ENCODE results near the gene COL11A1. TPM values are rescaled to one million over a fixed set of nuclear protein-coding genes. Genes with fewer than 3 reads are reported as not detected.

Gene COL11A1
- polyA plus RNA-seq, 1 donor from 2014 or later = 4.6 TPM

GRCh38 chr1:102872097-102872496, 236.2 kb downstream of the COL11A1 start:
- H3F3A ChIP-seq (ENCODE audit: insufficient read depth, low read length, poor library complexity, severe bottlenecking) = no peaks in the 10 kb centered on the region
- H3K36me3 ChIP-seq (ENCODE audit: insufficient read depth, low read length) = no peaks in the 10 kb centered on the region
- H3K9me2 ChIP-seq (ENCODE audit: insufficient read depth, low read length) = no peaks in the 10 kb centered on the region
- H3K4me2 ChIP-seq (ENCODE audit: low read length) = no peak overlapping the region
- H3K27ac ChIP-seq (ENCODE audit: low read length) = no peak overlapping the region
- no peak overlapping the region for H2AFZ ChIP-seq (ENCODE audit: low read depth, low read length)
- H3K9ac ChIP-seq (ENCODE audit: low read length) = no peak overlapping the region
- H3K9me3 ChIP-seq (ENCODE audit: low read length) = no peaks in the 10 kb centered on the region
- no peaks in the 10 kb centered on the region for H4K20me1 ChIP-seq (ENCODE audit: insufficient read depth)
- no peak for TF ChIP-seq RAD21 (conservative IDR thresholded peaks at IDR 0.05)
- no peak for TF ChIP-seq MXI1 (conservative IDR thresholded peaks at IDR 0.05; ENCODE audit: poor library complexity, severe bottlenecking)
- TF ChIP-seq SMC3 (conservative IDR thresholded peaks at IDR 0.05; ENCODE audit: poor library complexity) = no peak
- no peak for TF ChIP-seq EZH2 (IDR thresholded peaks at IDR 0.05; ENCODE audit: borderline replicate concordance, insufficient read depth, low read length, poor library complexity, severe bottlenecking)
- TF ChIP-seq REST (IDR thresholded peaks at IDR 0.05; ENCODE audit: borderline replicate concordance) = no peak
- no peak for TF ChIP-seq POLR2AphosphoS5 (IDR thresholded peaks at IDR 0.05)
- no peak for TF ChIP-seq CTCF (IDR thresholded peaks at IDR 0.05; ENCODE audit: poor library complexity, severe bottlenecking)
- no peak for TF ChIP-seq EP300 (conservative IDR thresholded peaks at IDR 0.05; ENCODE audit: poor library complexity, severe bottlenecking)
- no peak for TF ChIP-seq TAF1 (IDR thresholded peaks at IDR 0.05; ENCODE audit: low read depth)
- H3K79me2 ChIP-seq (replicated peaks; ENCODE audit: insufficient read depth, low read length) = no peaks in the 10 kb centered on the region
- H3K4me3 ChIP-seq (ENCODE audit: low read length) = no peak overlapping the region
- H3K27me3 ChIP-seq (ENCODE audit: insufficient read depth, low read depth, low read length) = no peaks in the 10 kb centered on the region

GRCh38 chr1:102863704-102864103, 244.6 kb downstream of the COL11A1 start:
- no peaks in the 10 kb centered on the region for H3K36me3 ChIP-seq (ENCODE audit: insufficient read depth, low read length)
- no peaks in the 10 kb centered on the region for H3F3A ChIP-seq (ENCODE audit: insufficient read depth, low read length, poor library complexity, severe bottlenecking)
- no peaks in the 10 kb centered on the region for H3K79me2 ChIP-seq (replicated peaks; ENCODE audit: insufficient read depth, low read length)
- no peak overlapping the region for H3K9ac ChIP-seq (ENCODE audit: low read length)
- TF ChIP-seq SMC3 (conservative IDR thresholded peaks at IDR 0.05; ENCODE audit: poor library complexity) = no peak
- no peak for TF ChIP-seq EZH2 (IDR thresholded peaks at IDR 0.05; ENCODE audit: borderline replicate concordance, insufficient read depth, low read length, poor library complexity, severe bottlenecking)
- TF ChIP-seq EP300 (conservative IDR thresholded peaks at IDR 0.05; ENCODE audit: poor library complexity, severe bottlenecking) = no peak
- TF ChIP-seq TAF1 (IDR thresholded peaks at IDR 0.05; ENCODE audit: low read depth) = no peak
- TF ChIP-seq RAD21 (conservative IDR thresholded peaks at IDR 0.05) = no peak
- no peak for TF ChIP-seq CTCF (IDR thresholded peaks at IDR 0.05; ENCODE audit: poor library complexity, severe bottlenecking)
- no peak for TF ChIP-seq POLR2AphosphoS5 (IDR thresholded peaks at IDR 0.05)
- TF ChIP-seq MXI1 (conservative IDR thresholded peaks at IDR 0.05; ENCODE audit: poor library complexity, severe bottlenecking) = no peak
- no peak for TF ChIP-seq REST (IDR thresholded peaks at IDR 0.05; ENCODE audit: borderline replicate concordance)
- no peak overlapping the region for H2AFZ ChIP-seq (ENCODE audit: low read depth, low read length)
- no peak overlapping the region for H3K27ac ChIP-seq (ENCODE audit: low read length)
- H3K9me3 ChIP-seq (ENCODE audit: low read length) = no peaks in the 10 kb centered on the region
- H3K4me3 ChIP-seq (ENCODE audit: low read length) = no peak overlapping the region
- H4K20me1 ChIP-seq (ENCODE audit: insufficient read depth) = no peaks in the 10 kb centered on the region
- no peak overlapping the region for H3K4me2 ChIP-seq (ENCODE audit: low read length)
- no peaks in the 10 kb centered on the region for H3K27me3 ChIP-seq (ENCODE audit: insufficient read depth, low read depth, low read length)
- no peaks in the 10 kb centered on the region for H3K9me2 ChIP-seq (ENCODE audit: insufficient read depth, low read length)

All from neural cell (in vitro differentiated cells).